Esophagus (tissue), 2 donors: ENCODE data around the gene ME3. TPM values are rescaled to one million over a fixed set of nuclear protein-coding genes. Genes with fewer than 3 reads are reported as not detected.

Experiments used
- H3K27ac ChIP-seq, 2 donors: one replicate each; pipeline ENCODE4 v1.5.1; 2013; ENCODE audit warnings: low read depth in 2 of 2, mild to moderate bottlenecking in 2 of 2, inconsistent platforms in 1 of 2, low read length in 1 of 2, moderate library complexity in 1 of 2
- H3K27me3 ChIP-seq, 2 donors: one replicate each; pipeline ENCODE4 v1.6.1; 2013; ENCODE audit warnings: low read length in 2 of 2, control low read depth in 1 of 2, mild to moderate bottlenecking in 1 of 2; ENCODE audit not compliant: insufficient read depth in 2 of 2, control insufficient read depth in 1 of 2
- H3K36me3 ChIP-seq, 2 donors: one replicate each; pipeline ENCODE4 v1.6.1; 2013; ENCODE audit warnings: low read length in 1 of 2; ENCODE audit not compliant: control insufficient read depth in 2 of 2, insufficient read depth in 2 of 2
- H3K4me1 ChIP-seq, 2 donors: one replicate each; pipeline ENCODE4 v1.6.1; 2013; ENCODE audit warnings: low read length in 1 of 2; ENCODE audit not compliant: control insufficient read depth in 2 of 2, insufficient read depth in 2 of 2
- H3K4me3 ChIP-seq, 2 donors: one replicate each; pipeline ENCODE4 v1.5.1; 2013; ENCODE audit warnings: low read length in 2 of 2, mild to moderate bottlenecking in 2 of 2, low read depth in 1 of 2, moderate library complexity in 1 of 2
- H3K9me3 ChIP-seq, 2 donors: one replicate each; pipeline ENCODE4 v1.6.1; 2013; ENCODE audit warnings: mild to moderate bottlenecking in 2 of 2, low read depth in 1 of 2, low read length in 1 of 2, moderate library complexity in 1 of 2; ENCODE audit not compliant: control insufficient read depth in 2 of 2, insufficient read depth in 1 of 2
- WGBS, 2 donors: extraction: QIAGEN DNeasy Blood & Tissue Kit; methylation state at CpG; one replicate each; pipeline ENCODE4 v1.1.7; 2013; 5-methylcytosine and 5-hydroxymethylcytosine counted together
- polyA plus RNA-seq, 2 donors: library from polyadenylated mRNA; stranded (reverse); fragments of 200-250 nt; gene quantifications; one replicate each; pipeline ENCODE4 v1.2.3, GENCODE V29; 2013
- donor health status: healthy with polysubstance abuse.
- donor health status: Bipolar disorder and iron deficiency.

Gene ME3
- polyA plus RNA-seq, 2 donors: 3.0 to 4.5 TPM

GRCh38 chr11:86696004-86696403, 23.6 kb upstream of the ME3 start:
- Histone ChIP-seq H3K4me3 (no peak overlapping the region), H3K36me3 (no peaks in the 10 kb centered on the region), H3K4me1 (peaks cover 0 to 3% of the 10 kb centered on the region in 2 donors), H3K27me3 (no peaks in the 10 kb centered on the region), H3K27ac (no peak overlapping the region), H3K9me3 (no peaks in the 10 kb centered on the region)
- 28 to 55% methylated on average over 1 of the region's 1 CpG for WGBS, 2 donors

GRCh38 chr11:86695373-86695772, 23.0 kb upstream of the ME3 start:
- Histone ChIP-seq H3K4me3 (no peak overlapping the region), H3K27ac (peak overlapping the region in 1 of 2 donors; percentile 24), H3K36me3 (no peaks in the 10 kb centered on the region), H3K4me1 (peaks cover 0 to 3% of the 10 kb centered on the region in 2 donors), H3K9me3 (no peaks in the 10 kb centered on the region), H3K27me3 (no peaks in the 10 kb centered on the region)

GRCh38 chr11:86693518-86693917, 21.1 kb upstream of the ME3 start:
- no peaks in the 10 kb centered on the region for H3K9me3 ChIP-seq
- H3K27ac ChIP-seq: no peak overlapping the region

GRCh38 chr11:86692746-86693145, 20.3 kb upstream of the ME3 start:
- Histone ChIP-seq H3K27ac (no peak overlapping the region), H3K4me3 (no peak overlapping the region), H3K4me1 (peaks cover 0 to 3% of the 10 kb centered on the region in 2 donors), H3K9me3 (no peaks in the 10 kb centered on the region), H3K36me3 (no peaks in the 10 kb centered on the region), H3K27me3 (no peaks in the 10 kb centered on the region)
- WGBS, 2 donors: 91 to 95% methylated on average over 1 of the region's 1 CpG

More at GRCh38 chr11:86693518-86693917, 21.1 kb upstream of the ME3 start:
- Histone ChIP-seq H3K27me3 (no peaks in the 10 kb centered on the region), H3K36me3 (no peaks in the 10 kb centered on the region), H3K4me3 (no peak overlapping the region), H3K4me1 (peaks cover 0 to 3% of the 10 kb centered on the region in 2 donors)
- 84% methylated on average over 1 of the region's 1 CpG for WGBS, 2 donors

GRCh38 chr11:86692317-86692716, 19.9 kb upstream of the ME3 start:
- Histone ChIP-seq H3K27me3 (no peaks in the 10 kb centered on the region), H3K9me3 (no peaks in the 10 kb centered on the region), H3K4me3 (no peak overlapping the region), H3K36me3 (no peaks in the 10 kb centered on the region), H3K4me1 (peaks cover 0 to 3% of the 10 kb centered on the region in 2 donors), H3K27ac (no peak overlapping the region)
- WGBS, 2 donors: 57 to 84% methylated on average over 1 of the region's 1 CpG

GRCh38 chr11:86688398-86689179, 16.2 kb upstream of the ME3 start:
- Histone ChIP-seq H3K4me1 (no peaks in the 10 kb centered on the region), H3K27me3 (no peaks in the 10 kb centered on the region), H3K27ac (peak overlapping the region in 1 of 2 donors; percentile 28), H3K9me3 (no peaks in the 10 kb centered on the region), H3K36me3 (no peaks in the 10 kb centered on the region), H3K4me3 (no peak overlapping the region)
- WGBS, 2 donors: 69 to 72% methylated on average over 4 of the region's 4 CpGs

- Histone ChIP-seq H3K4me3 (no peak overlapping the region), H3K36me3 (no peaks in the 10 kb centered on the region), H3K4me1 (no peaks in the 10 kb centered on the region), H3K27me3 (no peaks in the 10 kb centered on the region), H3K9me3 (no peaks in the 10 kb centered on the region), H3K27ac (no peak overlapping the region)
- 54 to 73% methylated on average over 5 of the region's 5 CpGs for WGBS, 2 donors
Observed at GRCh38 chr11:86687185-86687778, 14.9 kb upstream of the ME3 start.

GRCh38 chr11:86686531-86686930, 14.1 kb upstream of the ME3 start:
- 96 to 100% methylated on average over 1 of the region's 1 CpG for WGBS, 2 donors
- H3K9me3 ChIP-seq: no peaks in the 10 kb centered on the region
- H3K4me1 ChIP-seq: no peaks in the 10 kb centered on the region
- no peak overlapping the region for H3K4me3 ChIP-seq
- no peaks in the 10 kb centered on the region for H3K27me3 ChIP-seq
- H3K36me3 ChIP-seq: no peaks in the 10 kb centered on the region
- H3K27ac ChIP-seq: no peak overlapping the region

- H3K27ac ChIP-seq: no peak overlapping the region
- H3K36me3 ChIP-seq: no peaks in the 10 kb centered on the region
- H3K27me3 ChIP-seq: no peaks in the 10 kb centered on the region
- 33 to 38% methylated on average over 2 of the region's 2 CpGs for WGBS, 2 donors
- H3K4me1 ChIP-seq: no peaks in the 10 kb centered on the region
- no peak overlapping the region for H3K4me3 ChIP-seq
- no peaks in the 10 kb centered on the region for H3K9me3 ChIP-seq
Observed at GRCh38 chr11:86681483-86681756, 9.0 kb upstream of the ME3 start.
